ENCODE results near the gene FGFR1OP2. TPM values are rescaled to one million over a fixed set of nuclear protein-coding genes. Genes with fewer than 3 reads are reported as not detected.

Gene FGFR1OP2
- total RNA-seq, 6 experiments from 2014 or later, result 37.0 to 44.2 (median 39.5) TPM

DNA sequence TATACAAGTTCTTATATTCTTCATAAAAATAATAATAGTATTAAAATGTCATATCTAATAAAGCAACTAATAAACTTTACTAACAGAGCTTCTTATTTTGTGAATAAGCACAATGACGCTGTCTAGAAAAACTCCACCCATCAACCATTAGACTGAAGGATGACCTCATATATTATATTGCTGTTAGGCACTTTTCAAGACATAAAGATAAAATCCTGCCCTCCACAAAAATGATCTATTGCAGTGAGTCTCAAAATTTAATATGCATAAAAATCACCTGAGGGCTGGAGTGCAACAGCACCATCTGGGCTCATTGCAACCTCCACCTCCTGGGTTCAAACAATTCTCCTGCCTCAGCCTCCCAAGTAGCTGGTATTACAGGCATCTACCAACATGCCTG lies 55.8 kb downstream of the FGFR1OP2 start:
- Mint-ChIP-seq H3K9me3 (no peaks in the 10 kb centered on the region), H3K27me3 (ENCODE audit: insufficient read depth) (no peaks in the 10 kb centered on the region), H3K4me1 (ENCODE audit: low read depth) (no peaks in the 10 kb centered on the region), H3K4me3 (no peak overlapping the region), H3K27ac (no peak overlapping the region), H3K36me3 (ENCODE audit: low read depth) (peaks cover 13% of the 10 kb centered on the region; the same call in 1 of the 2 replicates)
- TF ChIP-seq CTCF (IDR thresholded peaks at IDR 0.05), result no peak
- DNase-seq, result no peak

DNA sequence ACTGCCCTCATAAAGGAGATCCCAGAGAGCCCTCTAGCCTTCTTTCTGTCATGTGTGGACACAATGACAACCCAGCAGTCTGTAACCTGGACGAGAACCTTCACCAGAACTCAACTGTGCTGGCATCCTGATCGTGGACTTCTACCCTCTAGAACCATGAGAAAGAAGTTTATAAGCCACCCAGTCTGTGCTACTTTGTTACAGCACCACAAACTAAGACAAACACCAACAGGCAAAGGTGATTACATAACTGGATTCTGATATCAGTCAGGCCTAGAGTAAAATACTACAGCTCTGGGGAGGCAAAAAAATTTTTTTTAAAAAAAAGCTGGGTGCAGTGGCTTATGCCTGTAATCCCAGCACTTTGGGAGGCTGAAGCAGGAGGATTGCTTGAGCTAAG lies 57.4 kb downstream of the FGFR1OP2 start:
- Mint-ChIP-seq H3K27me3 (ENCODE audit: insufficient read depth) (no peaks in the 10 kb centered on the region), H3K27ac (no peak overlapping the region), H3K4me1 (ENCODE audit: low read depth) (no peaks in the 10 kb centered on the region), H3K4me3 (no peak overlapping the region), H3K36me3 (ENCODE audit: low read depth) (peaks cover 13% of the 10 kb centered on the region; the same call in 1 of the 2 replicates), H3K9me3 (no peaks in the 10 kb centered on the region)
- DNase-seq, result no peak
- TF ChIP-seq CTCF (IDR thresholded peaks at IDR 0.05), result no peak

DNA sequence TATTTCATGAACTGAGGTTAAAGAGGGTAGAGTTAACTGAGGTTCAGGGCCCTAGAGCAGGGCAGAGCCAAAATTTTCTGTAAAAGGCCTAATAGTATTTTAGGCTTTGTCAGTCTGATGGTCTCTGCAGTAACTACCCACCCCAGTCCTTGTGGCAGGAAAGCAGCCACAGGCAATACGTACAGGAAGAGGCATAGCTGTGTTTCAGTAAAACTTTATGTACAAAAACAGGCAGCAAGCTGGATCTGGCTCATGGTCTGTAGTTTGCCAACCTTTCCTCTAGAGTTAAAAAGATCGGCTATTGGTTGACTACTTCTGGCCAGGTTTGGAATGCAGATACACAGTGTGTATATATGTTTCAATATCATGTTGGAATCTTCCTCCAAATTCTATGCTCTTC lies 58.7 kb downstream of the FGFR1OP2 start:
- Mint-ChIP-seq H3K27me3 (ENCODE audit: insufficient read depth) (no peaks in the 10 kb centered on the region), H3K36me3 (ENCODE audit: low read depth) (peaks cover 18% of the 10 kb centered on the region), H3K27ac (no peak overlapping the region), H3K4me3 (no peak overlapping the region), H3K4me1 (ENCODE audit: low read depth) (no peaks in the 10 kb centered on the region), H3K9me3 (no peaks in the 10 kb centered on the region)
- DNase-seq, result no peak
- no peak for TF ChIP-seq CTCF (IDR thresholded peaks at IDR 0.05)

- Mint-ChIP-seq H3K27me3 (ENCODE audit: insufficient read depth) (no peaks in the 10 kb centered on the region), H3K9me3 (no peaks in the 10 kb centered on the region), H3K36me3 (ENCODE audit: low read depth) (peaks cover 14% of the 10 kb centered on the region), H3K4me1 (ENCODE audit: low read depth) (peaks cover 19% of the 10 kb centered on the region), H3K27ac (no peak overlapping the region), H3K4me3 (no peak overlapping the region)
- no peak for DNase-seq
- no peak for TF ChIP-seq CTCF (IDR thresholded peaks at IDR 0.05)
These were observed 62.7 kb downstream of the FGFR1OP2 start for GRCh38 chr12:27000961-27001360.

GRCh38 chr12:27001663-27002062 lies 63.4 kb downstream of the FGFR1OP2 start:
- Mint-ChIP-seq H3K27me3 (ENCODE audit: insufficient read depth) (no peaks in the 10 kb centered on the region), H3K27ac (no peak overlapping the region), H3K36me3 (ENCODE audit: low read depth) (peaks cover 14% of the 10 kb centered on the region), H3K4me3 (no peak overlapping the region), H3K9me3 (no peaks in the 10 kb centered on the region), H3K4me1 (ENCODE audit: low read depth) (peaks cover 19% of the 10 kb centered on the region)
- no peak for TF ChIP-seq CTCF (IDR thresholded peaks at IDR 0.05)
- no peak for DNase-seq

DNA sequence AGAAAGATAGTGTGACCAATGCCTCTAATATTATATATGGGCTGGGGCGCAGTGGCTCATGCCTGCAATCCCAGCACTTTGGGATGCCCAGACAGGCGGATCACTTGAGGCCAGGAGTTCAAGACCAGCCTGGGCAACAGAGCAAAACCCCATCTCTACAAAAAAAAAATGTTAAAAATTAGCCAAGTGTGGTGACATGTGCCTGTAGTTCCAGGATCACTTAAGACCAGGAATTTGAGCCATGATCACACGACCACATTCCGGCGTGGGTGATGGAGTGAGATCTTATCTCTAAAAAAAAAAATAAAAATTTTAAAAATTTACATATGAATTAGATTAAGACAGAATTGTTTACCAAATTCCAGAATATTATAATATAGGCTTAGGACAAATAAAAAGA lies 63.9 kb downstream of the FGFR1OP2 start:
- H3K27me3 Mint-ChIP-seq (ENCODE audit: insufficient read depth), result no peaks in the 10 kb centered on the region
- no peak for TF ChIP-seq CTCF (IDR thresholded peaks at IDR 0.05)
- peaks cover 14% of the 10 kb centered on the region for H3K36me3 Mint-ChIP-seq (ENCODE audit: low read depth)
- no peak overlapping the region for H3K4me3 Mint-ChIP-seq
- no peak for DNase-seq
- H3K27ac Mint-ChIP-seq, result no peak overlapping the region
- H3K4me1 Mint-ChIP-seq (ENCODE audit: low read depth), result peaks cover 19% of the 10 kb centered on the region
- H3K9me3 Mint-ChIP-seq, result no peaks in the 10 kb centered on the region
